ENCODE measurements around the gene OVAAL.

The OVAAL gene

GRCh38 chr1:180610556-180611015 lies 51.8 kb downstream of the OVAAL start:
- DNase-seq: no peak

DNA sequence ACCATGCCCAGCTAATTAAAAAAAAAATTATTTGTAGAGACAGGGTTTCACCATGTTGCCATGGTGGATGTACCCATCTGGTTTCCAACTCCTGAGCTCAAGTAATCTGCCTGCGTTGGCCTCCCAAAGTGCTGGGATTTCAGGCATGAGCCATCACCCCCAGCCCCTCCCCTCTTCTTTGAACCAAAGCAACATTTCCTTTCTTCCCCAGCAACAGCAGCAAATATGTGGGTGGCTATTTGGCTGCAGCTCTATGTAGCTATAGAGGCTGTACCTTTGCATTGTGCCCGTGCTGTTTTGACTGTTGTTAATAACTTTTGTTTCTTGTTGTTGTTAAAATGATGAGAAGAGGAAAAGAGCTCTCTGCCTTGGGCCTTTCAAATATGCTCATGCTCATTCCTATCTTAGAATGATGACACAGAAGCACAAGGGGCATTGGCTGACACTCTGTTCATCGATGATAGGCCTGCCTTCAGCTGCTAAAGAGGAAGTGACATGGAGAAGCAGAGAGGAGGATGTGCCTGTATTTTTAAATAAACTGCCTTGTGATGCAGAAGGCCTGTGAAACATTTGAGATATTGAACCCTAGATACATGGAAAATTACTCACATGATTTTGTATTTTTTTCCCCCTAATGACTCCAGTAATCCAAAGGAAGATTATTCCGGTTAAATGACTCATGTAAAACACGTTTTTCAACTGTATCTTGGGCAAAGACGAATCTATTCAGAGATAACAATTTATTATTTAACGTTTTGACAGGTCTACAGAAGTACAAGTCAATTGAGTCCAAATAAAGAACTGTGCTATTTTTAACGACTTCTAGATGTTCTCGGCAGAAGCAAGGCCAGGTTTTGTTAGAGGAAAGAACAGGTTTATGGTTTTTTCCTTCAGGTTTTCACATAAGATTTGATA lies 52.5 kb downstream of the OVAAL start:
- peak; percentile 35 for DNase-seq

DNA sequence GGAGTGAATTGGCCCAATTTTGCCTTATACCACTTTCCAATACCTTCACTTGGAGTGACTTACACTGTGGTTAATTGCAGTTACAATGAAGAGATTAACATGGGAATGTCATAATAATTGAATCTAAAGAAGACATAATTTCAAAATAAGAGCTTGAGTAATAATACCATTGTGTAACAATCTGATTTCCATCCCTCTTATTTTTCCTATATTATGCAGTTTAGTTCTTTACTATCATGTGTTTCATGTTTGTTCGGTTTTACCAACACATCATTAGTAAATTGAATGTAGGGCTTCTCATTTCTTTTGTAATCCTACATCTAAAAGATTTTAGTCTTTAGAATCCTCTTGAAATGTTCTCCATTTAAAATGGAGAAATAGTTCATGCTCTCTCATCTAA lies 53.9 kb downstream of the OVAAL start:
- no peak for DNase-seq

- DNase-seq: no peak
Measured at GRCh38 chr1:180614730-180615129, 56.0 kb downstream of the OVAAL start.

DNA sequence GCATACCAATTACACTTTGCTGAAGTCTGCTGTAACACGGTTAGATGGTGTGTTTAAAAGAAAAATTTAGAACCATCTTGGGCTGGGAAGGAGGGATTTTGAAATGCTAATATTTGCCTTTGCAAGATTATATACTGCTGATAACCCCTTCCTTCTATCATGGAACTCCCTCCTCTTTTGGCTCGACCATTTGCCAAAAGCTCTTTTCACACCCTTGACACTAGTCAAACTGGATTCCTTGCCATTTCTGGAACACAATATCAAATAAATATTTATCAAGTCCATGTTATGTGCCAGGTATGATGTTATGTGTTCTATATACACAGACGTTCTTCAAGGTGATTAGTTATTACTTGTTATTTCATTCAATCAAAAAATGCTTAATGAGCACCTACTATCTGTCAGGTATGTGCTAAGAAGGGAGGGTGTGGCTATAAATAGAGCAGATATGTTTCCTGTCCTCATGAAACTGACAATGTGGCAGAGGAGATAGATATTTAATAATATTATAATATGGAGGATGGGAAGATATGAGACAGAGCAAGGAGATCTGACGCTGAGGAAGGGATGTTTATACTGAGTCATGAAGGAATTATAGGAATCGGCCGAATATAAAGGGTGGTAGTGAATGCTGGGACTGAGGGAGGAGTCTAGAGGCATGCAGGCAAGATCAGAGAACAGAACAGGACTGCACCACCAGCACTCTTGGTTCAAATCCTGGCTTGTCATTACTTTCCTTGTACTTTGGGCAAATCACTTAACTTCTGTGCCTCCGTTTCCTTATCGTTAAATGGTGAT lies 56.9 kb downstream of the OVAAL start:
- no peak for DNase-seq
